ENCODE data around the gene NELFA. TPM values are rescaled to one million over a fixed set of nuclear protein-coding genes. Genes with fewer than 3 reads are reported as not detected.

Gene NELFA
- polyA plus RNA-seq: 8.0 to 12.6 TPM (median 9.9 TPM) in 3 replicates
- 10.5 TPM for polyA plus RNA-seq (2011; ENCODE audit: low read depth)
- polyA plus RNA-seq (2011; cell fraction: cytosol; rRNA removed): 6.1 and 14.8 TPM in 2 replicates
- polyA plus RNA-seq (2011; cell fraction: nucleus; rRNA removed): 17.3 and 19.9 TPM in 2 replicates
- 19.4 and 19.7 TPM in 2 replicates for polyA plus RNA-seq (2012; ENCODE audit: low replicate concordance)
- polyA minus RNA-seq: 3.7 to 13.6 TPM (median 5.2 TPM) in 3 replicates
- polyA minus RNA-seq (2011; cell fraction: cytosol; rRNA and poly(A)+ RNA removed): 15.7 TPM
- polyA minus RNA-seq (2011; cell fraction: nucleus; rRNA and poly(A)+ RNA removed): 9.8 and 13.0 TPM in 2 replicates

GRCh38 chr4:2008921-2009650 lies at the start of gene NELFA:
NELFA (minus strand) TSS chr4:2008974; CDS start chr4:2008959, 15 bp downstream.
- Histone ChIP-seq H3K36me3 (ENCODE audit: control insufficient read depth in 2 of 2, extremely low read depth in 1 of 2, insufficient read depth in 2 of 2, low read length in 2 of 2) (peaks cover 0 to 4% of the 10 kb centered on the region in 2 experiments), H4K20me1 (ENCODE audit: control insufficient read depth, extremely low read depth, insufficient read depth, low read length) (no peaks in the 10 kb centered on the region), H3K4me3 (ENCODE audit: control insufficient read depth in 2 of 3, extremely low read depth in 1 of 3, insufficient read depth in 2 of 3, low read depth in 1 of 3, low read length in 3 of 3) (peak within 1 kb of the TSS; percentile 83 to 100 (median 85)), H3K27me3 (ENCODE audit: control insufficient read depth, extremely low read depth, insufficient read depth, low read length) (no peaks in the 10 kb centered on the region), H3K9ac (ENCODE audit: control insufficient read depth, extremely low read depth, insufficient read depth, low read length) (peak within 1 kb of the TSS; percentile 95), H3K4me1 (ENCODE audit: control insufficient read depth, extremely low read depth, insufficient read depth, low read length) (peaks cover 17% of the 10 kb centered on the region), H2AFZ (ENCODE audit: control insufficient read depth, low read length) (peak within 1 kb of the TSS; percentile 100), H3K27ac (ENCODE audit: control insufficient read depth, insufficient read depth, low read length) (peak within 1 kb of the TSS; percentile 96), H3K9me1 (ENCODE audit: control insufficient read depth, extremely low read depth, insufficient read depth, low read length) (no peaks in the 10 kb centered on the region), H3K4me2 (ENCODE audit: control insufficient read depth, extremely low read depth, insufficient read depth, low read depth, low read length) (peak within 1 kb of the TSS; percentile 91), H3K9me3 (ENCODE audit: control insufficient read depth, low read depth, low read length) (no peaks in the 10 kb centered on the region), H3K79me2 (ENCODE audit: control insufficient read depth, insufficient read depth, low read length) (peaks cover 42% of the 10 kb centered on the region)
- FAIRE-seq: no peak
- DNase-seq (ENCODE audit: low read depth, low spot score): peak; percentile 56
- TF ChIP-seq EZH2 (IDR thresholded peaks at IDR 0.05; ENCODE audit: low read length) (no peak), CTCF (optimal IDR thresholded peaks at IDR 0.05 in 1 of 3, IDR thresholded peaks at IDR 0.05 in 1 of 3, conservative IDR thresholded peaks at IDR 0.05 in 1 of 3; ENCODE audit: extremely low read depth in 1 of 3, insufficient read depth in 2 of 3, low read length in 3 of 3) (peak in 1 of 3 experiments; percentile 20)
- dilution Hi-C loops (cut with MboI; ENCODE audit: extremely low pct_ligation_motif_present, low sequenced_read_pairs): no loop called here

- no peak overlapping the region for H2AFZ ChIP-seq (ENCODE audit: control insufficient read depth, low read length)
- DNase-seq (ENCODE audit: low read depth, low spot score): no peak
- H3K79me2 ChIP-seq (ENCODE audit: control insufficient read depth, insufficient read depth, low read length): no peaks in the 10 kb centered on the region
- no peak overlapping the region for H3K4me3 ChIP-seq (ENCODE audit: control insufficient read depth in 2 of 3, extremely low read depth in 1 of 3, insufficient read depth in 2 of 3, low read depth in 1 of 3, low read length in 3 of 3)
- H3K36me3 ChIP-seq (ENCODE audit: control insufficient read depth in 2 of 2, extremely low read depth in 1 of 2, insufficient read depth in 2 of 2, low read length in 2 of 2): no peaks in the 10 kb centered on the region
- H4K20me1 ChIP-seq (ENCODE audit: control insufficient read depth, extremely low read depth, insufficient read depth, low read length): no peaks in the 10 kb centered on the region
- no peaks in the 10 kb centered on the region for H3K4me1 ChIP-seq (ENCODE audit: control insufficient read depth, extremely low read depth, insufficient read depth, low read length)
- no peak overlapping the region for H3K9ac ChIP-seq (ENCODE audit: control insufficient read depth, extremely low read depth, insufficient read depth, low read length)
- H3K27me3 ChIP-seq (ENCODE audit: control insufficient read depth, extremely low read depth, insufficient read depth, low read length): peaks cover 59% of the 10 kb centered on the region
- no peak overlapping the region for H3K27ac ChIP-seq (ENCODE audit: control insufficient read depth, insufficient read depth, low read length)
- no peak overlapping the region for H3K4me2 ChIP-seq (ENCODE audit: control insufficient read depth, extremely low read depth, insufficient read depth, low read depth, low read length)
- dilution Hi-C loops (cut with MboI; ENCODE audit: extremely low pct_ligation_motif_present, low sequenced_read_pairs): no loop called here
- no peak for FAIRE-seq
- TF ChIP-seq EZH2 (IDR thresholded peaks at IDR 0.05; ENCODE audit: low read length) (no peak), CTCF (optimal IDR thresholded peaks at IDR 0.05 in 1 of 3, IDR thresholded peaks at IDR 0.05 in 1 of 3, conservative IDR thresholded peaks at IDR 0.05 in 1 of 3; ENCODE audit: extremely low read depth in 1 of 3, insufficient read depth in 2 of 3, low read length in 3 of 3) (no peak)
- no peaks in the 10 kb centered on the region for H3K9me3 ChIP-seq (ENCODE audit: control insufficient read depth, low read depth, low read length)
- H3K9me1 ChIP-seq (ENCODE audit: control insufficient read depth, extremely low read depth, insufficient read depth, low read length): no peaks in the 10 kb centered on the region
Measured at GRCh38 chr4:2057382-2058065, 48.8 kb upstream of the NELFA start.

All from keratinocyte (primary cell).